ENCODE results near the gene ATP10A. TPM values are rescaled to one million over a fixed set of nuclear protein-coding genes. Genes with fewer than 3 reads are reported as not detected.

The ATP10A gene
- total RNA-seq, 2 experiments from 2014 or later: 20.5 to 22.4 TPM

- Mint-ChIP-seq H3K36me3 (ENCODE audit: low read depth) (peaks cover 3% of the 10 kb centered on the region), H3K4me1 (no peaks in the 10 kb centered on the region), H3K9me3 (ENCODE audit: low read depth) (no peaks in the 10 kb centered on the region), H3K4me3 (no peak overlapping the region), H3K27ac (no peak overlapping the region), H3K27me3 (no peaks in the 10 kb centered on the region)
- ChIA-PET CTCF (interaction anchor here (0.6 to 0.8 kb wide), 2 partner anchors 31 to 220 kb away, joined by 3 read pairs; no protein-coding TSS in a partner anchor), POLR2A (no interaction called here)
- DNase-seq: no peak
- intact Hi-C loops (cut with DNase I, micrococcal nuclease): loop anchor here in 1 of 2 experiments (10.0 kb wide), 1 partner anchor 62 kb away; no protein-coding TSS in a partner anchor
- ATAC-seq: no peak
Observed at GRCh38 chr15:25712192-25712960, 150.8 kb downstream of the ATP10A start.

- CTCF ChIA-PET: interaction anchor here (0.8 kb wide), 1 partner anchor 221 kb away, joined by 3 read pairs; no protein-coding TSS in a partner anchor
- Mint-ChIP-seq H3K4me3 (no peak overlapping the region), H3K4me1 (no peaks in the 10 kb centered on the region), H3K27ac (no peak overlapping the region), H3K27me3 (no peaks in the 10 kb centered on the region), H3K9me3 (ENCODE audit: low read depth) (no peaks in the 10 kb centered on the region), H3K36me3 (ENCODE audit: low read depth) (peaks cover 3% of the 10 kb centered on the region)
- POLR2A ChIA-PET: no interaction called here
- ATAC-seq (no peak), DNase-seq (no peak)
- intact Hi-C loops (cut with DNase I, micrococcal nuclease): loop anchor here in 1 of 2 experiments (10.0 kb wide), 1 partner anchor 63 kb away; no protein-coding TSS in a partner anchor
Observed at GRCh38 chr15:25711691-25712090, 151.4 kb downstream of the ATP10A start.

GRCh38 chr15:25711164-25711563 is 152.0 kb downstream of the ATP10A start:
- H3K4me3 Mint-ChIP-seq: no peak overlapping the region
- no peaks in the 10 kb centered on the region for H3K4me1 Mint-ChIP-seq
- no peak overlapping the region for H3K27ac Mint-ChIP-seq
- H3K36me3 Mint-ChIP-seq (ENCODE audit: low read depth): peaks cover 3% of the 10 kb centered on the region
- DNase-seq: no peak
- no peak for ATAC-seq
- ChIA-PET POLR2A (no interaction called here), CTCF (no interaction called here)
- no peaks in the 10 kb centered on the region for H3K27me3 Mint-ChIP-seq
- intact Hi-C loops (cut with DNase I, micrococcal nuclease): loop anchor here in 1 of 2 experiments (10.0 kb wide), 1 partner anchor 64 kb away; no protein-coding TSS in a partner anchor
- no peaks in the 10 kb centered on the region for H3K9me3 Mint-ChIP-seq (ENCODE audit: low read depth)

- Mint-ChIP-seq H3K27me3 (no peaks in the 10 kb centered on the region), H3K4me1 (no peaks in the 10 kb centered on the region), H3K27ac (no peak overlapping the region), H3K4me3 (no peak overlapping the region), H3K9me3 (ENCODE audit: low read depth) (no peaks in the 10 kb centered on the region), H3K36me3 (ENCODE audit: low read depth) (peaks cover 6% of the 10 kb centered on the region)
- intact Hi-C loops (cut with DNase I, micrococcal nuclease): loop anchor here in 1 of 2 experiments (1.0 to 10.0 kb wide), 2 partner anchors 65 to 202 kb away; no protein-coding TSS in a partner anchor
- DNase-seq: peak; percentile 75
- ChIA-PET POLR2A (no interaction called here), CTCF (interaction anchor here (0.6 to 1.6 kb wide), 11 partner anchors 18 to 284 kb away, joined by 3 to 12 read pairs (median 4); no protein-coding TSS in a partner anchor)
- peak; percentile 90 for ATAC-seq
Observed at GRCh38 chr15:25710184-25710583, 152.9 kb downstream of the ATP10A start.

- Mint-ChIP-seq H3K27me3 (no peaks in the 10 kb centered on the region), H3K4me3 (no peak overlapping the region), H3K4me1 (no peaks in the 10 kb centered on the region), H3K9me3 (ENCODE audit: low read depth) (no peaks in the 10 kb centered on the region), H3K27ac (no peak overlapping the region), H3K36me3 (ENCODE audit: low read depth) (peaks cover 6% of the 10 kb centered on the region)
- ChIA-PET CTCF (interaction anchor here (0.7 to 1.6 kb wide), 8 partner anchors 18 to 224 kb away, joined by 3 to 12 read pairs (median 4); no protein-coding TSS in a partner anchor), POLR2A (no interaction called here)
- ATAC-seq: no peak
- DNase-seq: no peak
- intact Hi-C loops (cut with DNase I, micrococcal nuclease): loop anchor here in 1 of 2 experiments (1.0 to 10.0 kb wide), 2 partner anchors 65 to 201 kb away; no protein-coding TSS in a partner anchor
Observed at GRCh38 chr15:25709437-25710159, 153.5 kb downstream of the ATP10A start.

- DNase-seq: no peak
- H3K9me3 Mint-ChIP-seq (ENCODE audit: low read depth): no peaks in the 10 kb centered on the region
- CTCF ChIA-PET: no interaction called here
- H3K27ac Mint-ChIP-seq: no peak overlapping the region
- H3K4me1 Mint-ChIP-seq: no peaks in the 10 kb centered on the region
- intact Hi-C loops (cut with DNase I, micrococcal nuclease): no loop called here
- POLR2A ChIA-PET: no interaction called here
- ATAC-seq: no peak
- peaks cover 6% of the 10 kb centered on the region for H3K36me3 Mint-ChIP-seq (ENCODE audit: low read depth)
- H3K4me3 Mint-ChIP-seq: no peak overlapping the region
- H3K27me3 Mint-ChIP-seq: no peaks in the 10 kb centered on the region
Observed at GRCh38 chr15:25708391-25708790, 154.7 kb downstream of the ATP10A start.

GRCh38 chr15:25707656-25708365 is 155.3 kb downstream of the ATP10A start:
- Mint-ChIP-seq H3K4me3 (no peak overlapping the region), H3K27me3 (no peaks in the 10 kb centered on the region), H3K36me3 (ENCODE audit: low read depth) (peaks cover 6% of the 10 kb centered on the region), H3K9me3 (ENCODE audit: low read depth) (no peaks in the 10 kb centered on the region), H3K27ac (no peak overlapping the region), H3K4me1 (no peaks in the 10 kb centered on the region)
- ChIA-PET POLR2A (no interaction called here), CTCF (no interaction called here)
- ATAC-seq (no peak), DNase-seq (no peak)
- intact Hi-C loops (cut with DNase I, micrococcal nuclease): no loop called here

GRCh38 chr15:25706176-25706955 is 156.8 kb downstream of the ATP10A start:
- no peaks in the 10 kb centered on the region for H3K4me1 Mint-ChIP-seq
- DNase-seq (no peak), ATAC-seq (no peak)
- H3K4me3 Mint-ChIP-seq: no peak overlapping the region
- H3K27ac Mint-ChIP-seq: no peak overlapping the region
- CTCF ChIA-PET: interaction anchor here (0.6 to 0.8 kb wide), 2 partner anchors 10 to 226 kb away, joined by 3 read pairs; no protein-coding TSS in a partner anchor
- intact Hi-C loops (cut with DNase I, micrococcal nuclease): no loop called here
- POLR2A ChIA-PET: no interaction called here
- H3K27me3 Mint-ChIP-seq: no peaks in the 10 kb centered on the region
- H3K9me3 Mint-ChIP-seq (ENCODE audit: low read depth): no peaks in the 10 kb centered on the region
- peaks cover 6% of the 10 kb centered on the region for H3K36me3 Mint-ChIP-seq (ENCODE audit: low read depth)

- Mint-ChIP-seq H3K36me3 (ENCODE audit: low read depth) (peaks cover 6% of the 10 kb centered on the region), H3K4me3 (no peak overlapping the region), H3K9me3 (ENCODE audit: low read depth) (no peaks in the 10 kb centered on the region), H3K27ac (no peak overlapping the region), H3K27me3 (no peaks in the 10 kb centered on the region), H3K4me1 (no peaks in the 10 kb centered on the region)
- ATAC-seq (no peak), DNase-seq (no peak)
- ChIA-PET CTCF (interaction anchor here (0.6 kb wide), 1 partner anchor 227 kb away, joined by 3 read pairs; no protein-coding TSS in a partner anchor), POLR2A (interaction anchor here (0.6 kb wide), 1 partner anchor 326 kb away, joined by 4 read pairs; no protein-coding TSS in a partner anchor)
- intact Hi-C loops (cut with DNase I, micrococcal nuclease): no loop called here
Observed at GRCh38 chr15:25705433-25706115, 157.6 kb downstream of the ATP10A start.

- Mint-ChIP-seq H3K27ac (no peak overlapping the region), H3K4me1 (no peaks in the 10 kb centered on the region), H3K36me3 (ENCODE audit: low read depth) (peaks cover 8% of the 10 kb centered on the region), H3K4me3 (no peak overlapping the region), H3K27me3 (no peaks in the 10 kb centered on the region), H3K9me3 (ENCODE audit: low read depth) (no peaks in the 10 kb centered on the region)
- ChIA-PET CTCF (no interaction called here), POLR2A (no interaction called here)
- ATAC-seq: no peak
- intact Hi-C loops (cut with DNase I, micrococcal nuclease): no loop called here
- DNase-seq: no peak
Observed at GRCh38 chr15:25703726-25704125, 159.4 kb downstream of the ATP10A start.
